ENCODE measurements around the gene MATCAP1. TPM values are rescaled to one million over a fixed set of nuclear protein-coding genes. Genes with fewer than 3 reads are reported as not detected.
A peak's percentile ranks its signal among the peaks of the same experiment; 100 is the strongest.

The MATCAP1 gene
- total and polyA plus RNA-seq, 10 of the 15 experiments (the other 5 are each of a cell fraction or from before 2014, with no cell fraction given), result 2.8 to 25.8 (median 8.6) TPM

- no peaks in the 10 kb centered on the region for H3K9me3 ChIP-seq (replicated peaks; ENCODE audit: control insufficient read depth, insufficient read depth, low read length)
- intact Hi-C loops (cut with micrococcal nuclease; ENCODE audit: unreplicated experiment), result loop anchor here (1.0 to 2.0 kb wide), 4 partner anchors 62 to 231 kb away; partner anchors contain the start of gene FHOD1
- ChIA-PET RAD21 (ENCODE audit: unreplicated experiment) (interaction anchor here (0.6 to 2.3 kb wide), 13 partner anchors 10 to 252 kb away, joined by 3 to 9 read pairs (median 3); partner anchors contain the start of genes FBXL8, NOL3 and TRADD), POLR2A (interaction anchor here (1.0 to 1.2 kb wide), 3 partner anchors 25 to 171 kb away, joined by 3 to 6 read pairs (median 3); partner anchors contain the start of genes FBXL8, TMEM208 and TRADD), SMC1A (ENCODE audit: uncharacterized antibody, unreplicated experiment) (interaction anchor here (0.9 to 1.7 kb wide), 8 partner anchors 10 to 228 kb away, joined by 3 to 9 read pairs (median 4); no protein-coding TSS in a partner anchor), CTCF (interaction anchor here (0.5 to 2.9 kb wide), 33 partner anchors 10 to 238 kb away, joined by 3 to 34 read pairs (median 4); partner anchors contain the start of genes B3GNT9, CBFB, FBXL8 and NOL3)
- no peak overlapping the region for H2AFZ ChIP-seq (ENCODE audit: control insufficient read depth, low read depth, low read length)
- no peak overlapping the region for H3K9ac ChIP-seq (ENCODE audit: control insufficient read depth, insufficient read depth, low read length)
- peaks cover 4% of the 10 kb centered on the region for H3K4me1 ChIP-seq (ENCODE audit: control insufficient read depth, insufficient read depth, low read length)
- no peaks in the 10 kb centered on the region for H3K36me3 ChIP-seq (ENCODE audit: control insufficient read depth in 2 of 2, insufficient read depth in 2 of 2, low read length in 1 of 2)
- no peak overlapping the region for H3K27ac ChIP-seq (ENCODE audit: control insufficient read depth, insufficient read depth)
- 27% methylated on average over 39 of the region's 43 CpGs for WGBS (ENCODE audit: insufficient coverage, insufficient replicate concordance, low lambda C conversion rate, missing lambda C conversion rate)
- peak; percentile 87 for FAIRE-seq
- BruUV-seq (replicated peaks), result no TSS peak
- ATAC-seq, result peak; percentile 65
- H4K20me1 ChIP-seq (ENCODE audit: control insufficient read depth, insufficient read depth), result no peaks in the 10 kb centered on the region
- in situ Hi-C loops (cut with MboI), result no loop called here
- H3K4me3 ChIP-seq, result no peak overlapping the region
- no peak for DNase-seq (ENCODE audit: low read depth, low spot score)
- peaks cover 0 to 3% of the 10 kb centered on the region in 2 experiments; a peak in 2 of 4 replicates for H3K27me3 ChIP-seq (replicated peaks in 1 of 2; ENCODE audit: control insufficient read depth in 2 of 2, insufficient read depth in 2 of 2, low read length in 1 of 2)
- H3K79me2 ChIP-seq (ENCODE audit: control insufficient read depth, insufficient read depth, low read length), result peaks cover 5% of the 10 kb centered on the region
- H3K4me2 ChIP-seq (ENCODE audit: control insufficient read depth, insufficient read depth), result no peak overlapping the region
- no peak for TF ChIP-seq MTA3 (IDR thresholded peaks at IDR 0.05; ENCODE audit: borderline replicate concordance, low read length)
- no peak for TF ChIP-seq EZH2 (IDR thresholded peaks at IDR 0.05; ENCODE audit: borderline replicate concordance, control insufficient read depth, low read depth, low read length)
- no peak for TF ChIP-seq PAX8 (IDR thresholded peaks at IDR 0.05)
- no peak for TF ChIP-seq BCL11A (IDR thresholded peaks at IDR 0.05; ENCODE audit: low read depth, low read length)
- no peak for TF ChIP-seq SMAD1 (IDR thresholded peaks at IDR 0.05; ENCODE audit: low read depth, partially characterized antibody)
- TF ChIP-seq YY1 (IDR thresholded peaks at IDR 0.05; ENCODE audit: low read depth, low read length), result peak; percentile 83
- no peak for TF ChIP-seq MYB (IDR thresholded peaks at IDR 0.05; ENCODE audit: borderline replicate concordance, low read depth, low read length)
- TF ChIP-seq, protein P1, sequence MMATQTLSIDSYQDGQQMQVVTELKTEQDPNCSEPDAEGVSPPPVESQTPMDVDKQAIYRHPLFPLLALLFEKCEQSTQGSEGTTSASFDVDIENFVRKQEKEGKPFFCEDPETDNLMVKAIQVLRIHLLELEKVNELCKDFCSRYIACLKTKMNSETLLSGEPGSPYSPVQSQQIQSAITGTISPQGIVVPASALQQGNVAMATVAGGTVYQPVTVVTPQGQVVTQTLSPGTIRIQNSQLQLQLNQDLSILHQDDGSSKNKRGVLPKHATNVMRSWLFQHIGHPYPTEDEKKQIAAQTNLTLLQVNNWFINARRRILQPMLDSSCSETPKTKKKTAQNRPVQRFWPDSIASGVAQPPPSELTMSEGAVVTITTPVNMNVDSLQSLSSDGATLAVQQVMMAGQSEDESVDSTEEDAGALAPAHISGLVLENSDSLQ (IDR thresholded peaks at IDR 0.05), result no peak
- no peak for TF ChIP-seq NFYB (IDR thresholded peaks at IDR 0.05; ENCODE audit: insufficient read depth, low read depth, low read length)
- no peak for TF ChIP-seq DPF2 (IDR thresholded peaks at IDR 0.05)
- TF ChIP-seq TCF12 (IDR thresholded peaks at IDR 0.05; ENCODE audit: low read depth, low read length), result no peak
- TF ChIP-seq, protein P2, sequence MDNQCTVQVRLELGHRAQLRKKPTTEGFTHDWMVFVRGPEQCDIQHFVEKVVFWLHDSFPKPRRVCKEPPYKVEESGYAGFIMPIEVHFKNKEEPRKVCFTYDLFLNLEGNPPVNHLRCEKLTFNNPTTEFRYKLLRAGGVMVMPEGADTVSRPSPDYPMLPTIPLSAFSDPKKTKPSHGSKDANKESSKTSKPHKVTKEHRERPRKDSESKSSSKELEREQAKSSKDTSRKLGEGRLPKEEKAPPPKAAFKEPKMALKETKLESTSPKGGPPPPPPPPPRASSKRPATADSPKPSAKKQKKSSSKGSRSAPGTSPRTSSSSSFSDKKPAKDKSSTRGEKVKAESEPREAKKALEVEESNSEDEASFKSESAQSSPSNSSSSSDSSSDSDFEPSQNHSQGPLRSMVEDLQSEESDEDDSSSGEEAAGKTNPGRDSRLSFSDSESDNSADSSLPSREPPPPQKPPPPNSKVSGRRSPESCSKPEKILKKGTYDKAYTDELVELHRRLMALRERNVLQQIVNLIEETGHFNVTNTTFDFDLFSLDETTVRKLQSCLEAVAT (IDR thresholded peaks at IDR 0.05), result 0 out of 2 replicates have a peak, but pooled peaks have one; percentile 17
- no peak for TF ChIP-seq BMI1 (IDR thresholded peaks at IDR 0.05; ENCODE audit: borderline replicate concordance)
- no peak for TF ChIP-seq CREB1 (IDR thresholded peaks at IDR 0.05; ENCODE audit: low read depth)
- peak; percentile 97 for TF ChIP-seq MXI1 (IDR thresholded peaks at IDR 0.05; ENCODE audit: low read depth, low read length)
- no peak for TF ChIP-seq HDAC6 (IDR thresholded peaks at IDR 0.05; ENCODE audit: unreplicated experiment)
- no peak for TF ChIP-seq GATAD2B (conservative IDR thresholded peaks at IDR 0.05; ENCODE audit: low read depth)
- peak; percentile 86 for TF ChIP-seq MAX (IDR thresholded peaks at IDR 0.05; ENCODE audit: low read depth, low read length)
These were observed 1.4 kb upstream of the MATCAP1 start for GRCh38 chr16:67184995-67185650.
